Vagina (tissue), 2 donors: ENCODE measurements around the gene SULT1A4.
"Not testable (repeated sequence)": the region's sequence is repeated elsewhere in the genome, so short reads cannot be mapped to it uniquely, and the experiment has no call there.

Source experiments
- CTCF ChIP-seq, 3 experiments: fragments of 450-650 bp in 2 of 3; fragments of 200-600 bp in 1 of 3; sonication (generic) in 1 of 3; IDR thresholded peaks; one replicate each; pipeline ENCODE4 v1.5.1; 2017 to 2019; ENCODE audit warnings: antibody characterized with exemption in 3 of 3, mild to moderate bottlenecking in 2 of 3, moderate library complexity in 2 of 3
- POLR2A ChIP-seq, 2 donors: fragments of 450-650 bp; IDR thresholded peaks; one replicate each; pipeline ENCODE4 v1.6.1; 2017; ENCODE audit warnings: antibody characterized with exemption in 2 of 2, mild to moderate bottlenecking in 2 of 2, moderate library complexity in 2 of 2
- POLR2AphosphoS5 ChIP-seq, 2 donors: sonication (generic); formaldehyde crosslinking; IDR thresholded peaks; one replicate each; pipeline ENCODE4 v1.9.0; 2017; ENCODE audit warnings: antibody characterized with exemption in 2 of 2, mild to moderate bottlenecking in 2 of 2, low read depth in 1 of 2; ENCODE audit not compliant: insufficient read depth in 1 of 2

- TF ChIP-seq CTCF (IDR thresholded peaks at IDR 0.05); POLR2A (IDR thresholded peaks at IDR 0.05); POLR2AphosphoS5 (IDR thresholded peaks at IDR 0.05; ENCODE audit: insufficient read depth in 1 of 2, low read depth in 1 of 2): not testable (repeated sequence)
Observed at GRCh38 chr16:29457660-29458059, 2.1 kb upstream of the SULT1A4 start.
